Neural progenitor cell (in vitro differentiated cells): ENCODE results near the gene NXPH2. TPM values are rescaled to one million over a fixed set of nuclear protein-coding genes. Genes with fewer than 3 reads are reported as not detected.

ENCODE experiments used
- DNase-seq: peaks from one replicate; pipeline ENCODE4 v3.0.0-alpha.2; 2016; ENCODE audit warnings: low spot score
- H2AFZ ChIP-seq: fragments of 200-600 bp; sonication (generic); replicated peaks from 2 replicates; pipeline ENCODE4 v1.6.1; 2016; ENCODE audit warnings: antibody characterized with exemption
- H3F3A ChIP-seq: fragments of 200-600 bp; sonication (generic); 2 replicates; pipeline ENCODE4 v1.6.1; 2016; ENCODE audit warnings: antibody characterized with exemption, low read depth
- H3K27ac ChIP-seq: fragments of 200-600 bp; sonication (generic); 2 replicates; pipeline ENCODE4 v1.5.1; 2016; ENCODE audit warnings: mild to moderate bottlenecking
- H3K27me3 ChIP-seq: fragments of 200-600 bp; sonication (generic); 2 replicates; pipeline ENCODE4 v1.6.1; 2016; ENCODE audit warnings: mild to moderate bottlenecking, moderate library complexity
- H3K36me3 ChIP-seq: fragments of 200-600 bp; sonication (generic); 2 replicates; pipeline ENCODE4 v1.5.1; 2016
- H3K4me1 ChIP-seq: fragments of 200-600 bp; sonication (generic); 2 replicates; pipeline ENCODE4 v1.6.1; 2016; ENCODE audit warnings: mixed run types
- H3K4me2 ChIP-seq: fragments of 200-600 bp; sonication (generic); 2 replicates; pipeline ENCODE4 v1.6.1; 2016
- H3K4me3 ChIP-seq: fragments of 200-600 bp; sonication (generic); 2 replicates; pipeline ENCODE4 v1.5.1; 2016
- H3K79me2 ChIP-seq: fragments of 200-600 bp; sonication (generic); 2 replicates; pipeline ENCODE4 v1.6.1; 2016; ENCODE audit warnings: low read depth
- H3K9ac ChIP-seq: fragments of 200-600 bp; sonication (generic); 2 replicates; pipeline ENCODE4 v1.6.1; 2016
- H3K9me3 ChIP-seq: fragments of 200-600 bp; sonication (generic); 2 replicates; pipeline ENCODE4 v1.5.1; 2016; ENCODE audit warnings: low read depth
- H4K20me1 ChIP-seq: fragments of 200-600 bp; sonication (generic); 2 replicates; pipeline ENCODE4 v1.6.1; 2016; ENCODE audit warnings: low read depth
- H3K27ac Mint-ChIP-seq: 3 replicates; pipeline ENCODE4 v1.8.0; 2021; ENCODE audit warnings: mixed read lengths
- H3K27me3 Mint-ChIP-seq: 2 replicates; pipeline ENCODE4 v1.8.0; 2022; ENCODE audit warnings: low read depth, mild to moderate bottlenecking, inconsistent platforms, moderate library complexity, mixed read lengths; ENCODE audit not compliant: insufficient read depth
- H3K36me3 Mint-ChIP-seq: 3 replicates; pipeline ENCODE4 v1.8.0; 2021; ENCODE audit warnings: mixed read lengths
- H3K4me1 Mint-ChIP-seq: 3 replicates; pipeline ENCODE4 v1.8.0; 2021; ENCODE audit warnings: mixed read lengths
- H3K4me3 Mint-ChIP-seq: 3 replicates; pipeline ENCODE4 v1.8.0; 2021; ENCODE audit warnings: mild to moderate bottlenecking, moderate library complexity, mixed read lengths
- H3K9me3 Mint-ChIP-seq: 3 replicates; pipeline ENCODE4 v1.8.0; 2020; ENCODE audit warnings: mixed read lengths
- CTCF ChIP-seq: fragments of 200-600 bp; sonication (generic); IDR thresholded peaks from 2 replicates; pipeline ENCODE4 v1.5.1; 2017; ENCODE audit warnings: antibody characterized with exemption, mild to moderate bottlenecking
- EZH2 ChIP-seq: fragments of 200-600 bp; sonication (generic); IDR thresholded peaks from 2 replicates; pipeline ENCODE4 v1.6.1; 2017; ENCODE audit warnings: antibody characterized with exemption, mild to moderate bottlenecking, moderate library complexity
- EZH2phosphoT487 ChIP-seq: fragments of 200-600 bp; sonication (generic); IDR thresholded peaks from 2 replicates; pipeline ENCODE4 v1.6.1; 2017; ENCODE audit warnings: antibody characterized with exemption
- total RNA-seq: library from RNA; depleted of rRNA; stranded (reverse); fragments of >200 nt; gene quantifications from 2 replicates; pipeline ENCODE4 v1.2.3, GENCODE V29; 2015; ENCODE audit warnings: low replicate concordance

Gene NXPH2
- total RNA-seq, 1 donor from 2014 or later = 4.3 TPM

- H3K36me3 Mint-ChIP-seq = no peaks in the 10 kb centered on the region
- no peaks in the 10 kb centered on the region for H3K9me3 ChIP-seq
- no peaks in the 10 kb centered on the region for H3K27me3 Mint-ChIP-seq
- H3K27ac Mint-ChIP-seq = no peak overlapping the region
- no peak overlapping the region for H3K9ac ChIP-seq
- H4K20me1 ChIP-seq = no peaks in the 10 kb centered on the region
- H3K36me3 ChIP-seq = no peaks in the 10 kb centered on the region
- H3K79me2 ChIP-seq = no peaks in the 10 kb centered on the region
- no peaks in the 10 kb centered on the region for H3K27me3 ChIP-seq
- H2AFZ ChIP-seq = no peak overlapping the region
- H3K4me3 Mint-ChIP-seq = no peak overlapping the region
- peaks cover 12% of the 10 kb centered on the region for H3F3A ChIP-seq
- peaks cover 21% of the 10 kb centered on the region for H3K4me1 Mint-ChIP-seq
- peak; percentile 81 for DNase-seq
- peak overlapping the region; percentile 54 for H3K4me2 ChIP-seq
- H3K27ac ChIP-seq = no peak overlapping the region
- no peak overlapping the region for H3K4me3 ChIP-seq
- TF ChIP-seq EZH2phosphoT487 = peak; percentile 38
- no peak for TF ChIP-seq CTCF
- TF ChIP-seq EZH2 = no peak
- H3K4me1 ChIP-seq = peaks cover 28% of the 10 kb centered on the region
- no peaks in the 10 kb centered on the region for H3K9me3 Mint-ChIP-seq
Measured at GRCh38 chr2:138724327-138724726, 55.9 kb downstream of the NXPH2 start.

GRCh38 chr2:138723196-138723987, 56.8 kb downstream of the NXPH2 start:
- Histone ChIP-seq H3K9me3 (no peaks in the 10 kb centered on the region), H3F3A (peaks cover 12% of the 10 kb centered on the region), H3K36me3 (no peaks in the 10 kb centered on the region), H3K79me2 (no peaks in the 10 kb centered on the region), H3K27me3 (no peaks in the 10 kb centered on the region), H2AFZ (no peak overlapping the region), H3K9ac (no peak overlapping the region), H3K4me1 (peaks cover 28% of the 10 kb centered on the region), H3K27ac (peak overlapping the region; percentile 49), H3K4me2 (peak overlapping the region; percentile 47), H3K4me3 (no peak overlapping the region), H4K20me1 (no peaks in the 10 kb centered on the region)
- Mint-ChIP-seq H3K4me3 (no peak overlapping the region), H3K9me3 (no peaks in the 10 kb centered on the region), H3K36me3 (no peaks in the 10 kb centered on the region), H3K27ac (no peak overlapping the region), H3K27me3 (no peaks in the 10 kb centered on the region), H3K4me1 (peaks cover 21% of the 10 kb centered on the region)
- TF ChIP-seq EZH2 = no peak
- no peak for TF ChIP-seq CTCF
- no peak for TF ChIP-seq EZH2phosphoT487
- no peak for DNase-seq

GRCh38 chr2:138722316-138722715, 57.9 kb downstream of the NXPH2 start:
- no peak overlapping the region for H3K27ac Mint-ChIP-seq
- no peaks in the 10 kb centered on the region for H3K36me3 ChIP-seq
- H4K20me1 ChIP-seq = no peaks in the 10 kb centered on the region
- DNase-seq = no peak
- H3K9me3 Mint-ChIP-seq = no peaks in the 10 kb centered on the region
- H3K4me1 ChIP-seq = peaks cover 28% of the 10 kb centered on the region
- H3K4me3 ChIP-seq = no peak overlapping the region
- TF ChIP-seq EZH2phosphoT487 = no peak
- TF ChIP-seq CTCF = peak; percentile 14
- H3F3A ChIP-seq = peaks cover 12% of the 10 kb centered on the region
- no peaks in the 10 kb centered on the region for H3K27me3 ChIP-seq
- no peak overlapping the region for H3K4me2 ChIP-seq
- no peak overlapping the region for H3K27ac ChIP-seq
- no peak overlapping the region for H2AFZ ChIP-seq
- H3K79me2 ChIP-seq = no peaks in the 10 kb centered on the region
- no peaks in the 10 kb centered on the region for H3K27me3 Mint-ChIP-seq
- H3K4me3 Mint-ChIP-seq = no peak overlapping the region
- H3K36me3 Mint-ChIP-seq = no peaks in the 10 kb centered on the region
- peaks cover 21% of the 10 kb centered on the region for H3K4me1 Mint-ChIP-seq
- no peak overlapping the region for H3K9ac ChIP-seq
- no peaks in the 10 kb centered on the region for H3K9me3 ChIP-seq
